Neural cell (in vitro differentiated cells): ENCODE data around the gene OSGEP.
"Not testable (repeated sequence)": the region's sequence is repeated elsewhere in the genome, so short reads cannot be mapped to it uniquely, and the experiment has no call there.

Experiments
- CTCF ChIP-seq: fragments of 450-650 bp; IDR thresholded peaks from 2 replicates; pipeline ENCODE4 v1.5.1; 2014; ENCODE audit warnings: antibody characterized with exemption, mild to moderate bottlenecking, moderate library complexity; ENCODE audit not compliant: poor library complexity, severe bottlenecking
- POLR2AphosphoS5 ChIP-seq: IDR thresholded peaks from 2 replicates; pipeline ENCODE4 v1.6.1; 2012
- REST ChIP-seq: IDR thresholded peaks from 2 replicates; pipeline ENCODE4 v1.6.1; 2012; ENCODE audit warnings: borderline replicate concordance

GRCh38 chr14:20452831-20453230 is 1.8 kb downstream of the OSGEP start:
- not testable (repeated sequence) for TF ChIP-seq CTCF, POLR2AphosphoS5, REST
